GM10266 (cell line): ENCODE results near the gene POLR2M.

Source experiments
- DNase-seq: peaks from one replicate; pipeline ENCODE4 v3.0.0; 2012; ENCODE audit errors: extremely low spot score
- TF ChIP-seq, protein P1 (sequence below): IDR thresholded peaks from 2 replicates; pipeline ENCODE4 v1.5.1; 2012; ENCODE audit warnings: mild to moderate bottlenecking, low read depth; ENCODE audit not compliant: control insufficient read depth, insufficient read depth; ENCODE audit errors: missing control alignments

POLR2M gene

DNA sequence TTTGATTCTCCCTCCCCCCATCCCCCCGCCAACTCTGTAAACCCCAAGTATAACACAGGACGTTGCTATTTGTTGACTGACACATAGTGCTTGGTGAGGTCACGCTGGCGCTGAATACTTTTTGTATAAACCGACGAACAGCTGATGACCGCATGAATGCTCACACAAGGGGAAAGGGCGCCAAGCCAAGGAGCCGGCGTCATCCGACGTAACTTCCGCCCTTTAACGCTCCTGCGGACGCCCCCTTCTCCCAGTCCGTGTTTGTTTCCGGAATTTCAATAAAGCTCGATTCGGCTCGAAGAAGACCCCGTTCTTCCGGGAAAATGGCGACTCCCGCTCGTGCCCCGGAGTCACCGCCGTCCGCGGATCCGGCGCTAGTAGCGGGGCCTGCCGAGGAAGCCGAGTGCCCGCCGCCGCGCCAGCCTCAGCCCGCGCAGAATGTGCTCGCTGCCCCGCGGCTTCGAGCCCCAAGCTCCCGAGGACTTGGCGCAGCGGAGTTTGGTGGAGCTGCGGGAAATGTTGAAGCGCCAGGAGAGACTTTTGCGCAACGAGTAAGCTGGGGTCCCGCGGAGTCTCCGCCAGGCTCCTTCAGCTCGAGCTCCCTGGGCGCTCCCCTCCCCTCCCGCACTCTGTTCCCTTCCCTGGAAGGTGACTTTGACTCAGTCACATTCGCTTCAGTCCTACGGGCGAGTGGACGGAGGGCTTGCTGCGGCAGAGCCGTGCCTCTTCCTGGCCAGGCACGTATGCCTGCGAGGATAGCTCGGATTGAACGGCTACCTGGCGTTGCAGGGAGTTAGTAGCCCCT lies at the start of gene POLR2M:
POLR2M (plus strand) TSS at position 310 of the 805 bp plus-strand sequence; CDS start at position 439, 129 bp downstream.
- TF ChIP-seq, protein P1, sequence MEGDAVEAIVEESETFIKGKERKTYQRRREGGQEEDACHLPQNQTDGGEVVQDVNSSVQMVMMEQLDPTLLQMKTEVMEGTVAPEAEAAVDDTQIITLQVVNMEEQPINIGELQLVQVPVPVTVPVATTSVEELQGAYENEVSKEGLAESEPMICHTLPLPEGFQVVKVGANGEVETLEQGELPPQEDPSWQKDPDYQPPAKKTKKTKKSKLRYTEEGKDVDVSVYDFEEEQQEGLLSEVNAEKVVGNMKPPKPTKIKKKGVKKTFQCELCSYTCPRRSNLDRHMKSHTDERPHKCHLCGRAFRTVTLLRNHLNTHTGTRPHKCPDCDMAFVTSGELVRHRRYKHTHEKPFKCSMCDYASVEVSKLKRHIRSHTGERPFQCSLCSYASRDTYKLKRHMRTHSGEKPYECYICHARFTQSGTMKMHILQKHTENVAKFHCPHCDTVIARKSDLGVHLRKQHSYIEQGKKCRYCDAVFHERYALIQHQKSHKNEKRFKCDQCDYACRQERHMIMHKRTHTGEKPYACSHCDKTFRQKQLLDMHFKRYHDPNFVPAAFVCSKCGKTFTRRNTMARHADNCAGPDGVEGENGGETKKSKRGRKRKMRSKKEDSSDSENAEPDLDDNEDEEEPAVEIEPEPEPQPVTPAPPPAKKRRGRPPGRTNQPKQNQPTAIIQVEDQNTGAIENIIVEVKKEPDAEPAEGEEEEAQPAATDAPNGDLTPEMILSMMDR, result no peak
- DNase-seq, result peak; percentile 82

DNA sequence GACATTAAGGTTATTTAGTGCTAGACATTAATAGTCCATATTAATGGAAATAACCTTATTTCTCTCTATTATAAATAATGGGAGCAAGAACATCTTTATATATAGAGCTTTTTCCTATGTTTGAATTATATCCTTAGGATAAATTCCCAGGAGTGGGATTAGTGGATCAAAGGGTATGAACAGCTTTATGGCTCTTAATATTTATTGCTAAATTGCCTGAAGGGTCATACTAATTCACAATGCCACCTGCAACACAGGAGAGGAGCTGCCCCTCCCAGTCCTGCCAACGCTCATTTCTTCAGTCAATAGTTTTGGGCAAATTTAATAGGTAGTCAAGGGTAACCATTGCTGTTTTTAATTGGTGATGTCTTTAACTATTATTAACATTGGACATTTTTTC lies 48.9 kb upstream of the POLR2M start:
- TF ChIP-seq, protein P1, result no peak
- DNase-seq, result no peak

DNA sequence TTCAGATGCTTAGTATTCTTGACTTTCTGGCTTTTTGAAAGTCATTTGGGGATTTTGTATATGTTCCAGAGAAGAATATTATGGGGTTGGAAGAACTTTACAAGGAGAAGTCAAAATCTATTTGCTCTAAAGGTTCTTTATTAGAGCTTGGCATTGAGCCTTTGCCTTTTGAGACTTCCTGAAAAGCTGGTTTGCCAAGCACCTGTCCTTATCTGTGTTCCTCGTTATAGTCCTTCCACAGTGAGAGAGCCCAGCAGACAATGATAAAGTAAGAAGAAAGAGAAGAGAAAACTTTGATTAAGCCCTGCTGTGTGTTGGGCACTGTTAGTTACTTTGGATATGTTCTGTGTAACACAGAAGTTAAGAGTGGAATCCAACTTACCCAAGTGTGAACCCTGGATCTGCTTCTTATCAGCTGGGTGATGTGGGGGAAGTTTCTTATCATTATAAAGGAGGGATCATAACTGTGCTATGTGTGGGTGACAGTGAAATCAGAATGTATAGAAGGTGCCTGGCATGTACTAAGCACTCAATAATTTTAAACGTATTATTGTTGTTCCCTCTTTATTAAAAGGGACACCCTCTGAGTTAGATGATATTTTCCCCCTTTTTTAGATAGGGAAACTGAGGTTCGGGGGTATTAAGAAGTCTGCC lies 44.3 kb upstream of the POLR2M start:
- no peak for DNase-seq
- TF ChIP-seq, protein P1, result no peak

DNA sequence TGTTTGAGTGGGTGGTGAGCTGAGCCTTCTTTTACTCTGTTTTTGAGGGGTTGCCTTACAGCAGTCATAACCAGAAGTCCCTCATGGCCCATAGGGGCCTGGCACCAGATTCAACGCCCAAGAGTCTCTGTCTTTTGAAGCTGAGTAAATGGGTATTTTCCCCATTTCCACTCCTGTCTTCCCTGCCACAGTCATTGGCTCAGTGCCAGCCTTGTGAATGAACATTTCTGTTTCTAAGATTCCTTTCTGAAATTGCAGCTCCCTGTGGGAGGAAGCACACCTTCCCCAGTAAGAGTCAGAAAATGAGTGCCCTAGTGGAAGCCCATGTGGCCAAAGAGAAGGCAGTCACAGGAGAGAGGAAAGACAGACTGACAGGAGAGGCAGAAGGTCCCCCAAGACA lies 43.7 kb upstream of the POLR2M start:
- DNase-seq, result no peak
- TF ChIP-seq, protein P1, result no peak

DNA sequence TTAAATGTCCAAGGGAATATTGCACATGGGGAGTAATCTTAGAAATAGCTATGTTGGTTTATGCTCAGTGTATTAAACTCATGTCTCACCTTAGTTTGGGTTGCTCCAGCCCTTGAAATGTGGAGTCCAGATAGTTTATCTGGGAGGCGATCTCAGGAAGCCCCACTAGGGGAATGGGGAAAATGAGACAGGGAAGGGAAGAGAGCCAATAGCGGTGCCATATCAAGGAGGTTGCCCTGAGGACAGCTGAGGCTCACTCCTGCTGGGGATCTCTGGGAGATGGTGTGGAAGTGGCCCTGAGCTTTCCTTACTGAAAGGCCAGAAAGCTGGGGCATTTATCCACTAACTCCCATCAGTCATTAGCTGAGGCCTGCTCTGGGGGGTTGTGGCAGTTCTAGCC lies 43.3 kb upstream of the POLR2M start:
- TF ChIP-seq, protein P1, result no peak

DNA sequence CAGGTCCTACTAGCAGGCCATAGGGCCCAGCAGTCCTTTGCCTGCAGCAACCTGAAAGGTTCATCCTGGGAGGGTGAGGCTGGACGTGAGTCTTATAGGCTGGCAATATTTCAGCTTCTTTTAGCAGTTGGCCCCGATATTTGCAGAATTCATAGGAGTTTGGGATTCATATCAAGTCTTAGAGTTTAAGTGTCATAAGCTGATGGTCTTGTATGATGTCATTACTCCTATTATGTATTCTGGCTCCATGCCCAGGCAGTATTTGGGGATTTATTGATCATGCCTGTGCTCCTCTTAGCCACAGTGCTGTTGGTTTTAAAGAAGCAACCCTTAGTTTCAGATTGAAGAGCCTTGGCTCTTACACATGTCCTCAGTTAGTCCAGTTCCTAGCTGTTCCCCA lies 41.3 kb upstream of the POLR2M start:
- TF ChIP-seq, protein P1, result no peak
- no peak for DNase-seq

More for the DNA sequence above, 43.3 kb upstream of the POLR2M start:
- no peak for DNase-seq

DNA sequence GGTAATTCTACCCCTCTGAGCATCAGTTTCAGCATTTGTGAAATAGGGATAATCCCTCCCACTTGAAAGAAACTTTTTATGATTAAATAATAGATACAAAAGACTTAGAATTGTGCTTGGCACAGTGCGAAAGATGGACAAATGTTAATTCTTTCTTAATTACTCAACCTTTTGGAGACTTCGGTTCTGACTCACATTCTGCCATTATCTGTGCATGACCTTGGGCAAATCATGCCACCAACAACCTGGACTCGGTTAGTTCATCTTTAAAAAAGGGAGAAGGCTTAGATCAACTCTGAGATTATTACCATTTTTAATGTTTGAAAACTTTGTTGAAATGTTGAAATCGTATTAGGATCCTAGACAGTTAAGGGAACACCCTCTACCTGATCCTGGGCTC lies 40.6 kb upstream of the POLR2M start:
- no peak for DNase-seq

More for the DNA sequence above, 40.6 kb upstream of the POLR2M start:
- TF ChIP-seq, protein P1, result no peak
